ENCODE results near the gene NOP56.

DNA sequence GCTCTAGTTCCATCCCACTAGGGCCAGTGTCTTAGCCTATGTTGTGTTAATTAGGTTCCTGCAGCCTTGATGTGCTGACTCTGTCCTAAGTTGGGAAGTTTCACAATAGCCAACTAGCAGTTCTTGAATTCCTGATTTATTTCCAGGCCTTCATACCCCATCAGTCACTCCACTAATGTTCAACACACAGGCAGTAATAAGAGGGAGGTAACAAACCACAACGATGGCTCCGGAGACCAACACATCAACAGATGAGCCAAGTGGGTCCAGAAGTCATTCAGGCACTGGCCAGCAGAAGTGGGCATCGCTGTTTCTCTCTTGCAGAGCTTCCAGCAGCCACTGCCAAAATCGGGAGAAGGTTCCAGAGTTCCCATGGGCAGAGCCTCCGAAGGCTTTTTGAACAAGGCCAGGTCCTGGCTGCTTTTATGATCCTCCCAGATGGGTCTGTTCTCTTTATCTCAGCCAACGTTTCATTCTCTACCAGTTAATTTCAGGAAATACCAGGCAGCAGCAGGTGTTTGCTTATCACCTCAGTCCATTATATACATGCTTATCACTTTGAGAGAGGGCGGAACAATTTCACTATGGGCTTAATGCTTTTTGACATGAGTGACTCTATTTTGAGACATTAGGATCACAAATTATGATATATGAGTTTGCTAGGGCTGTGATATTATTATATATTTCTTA is 48.5 kb upstream of the NOP56 start:
- TF ChIP-seq, protein P1, sequence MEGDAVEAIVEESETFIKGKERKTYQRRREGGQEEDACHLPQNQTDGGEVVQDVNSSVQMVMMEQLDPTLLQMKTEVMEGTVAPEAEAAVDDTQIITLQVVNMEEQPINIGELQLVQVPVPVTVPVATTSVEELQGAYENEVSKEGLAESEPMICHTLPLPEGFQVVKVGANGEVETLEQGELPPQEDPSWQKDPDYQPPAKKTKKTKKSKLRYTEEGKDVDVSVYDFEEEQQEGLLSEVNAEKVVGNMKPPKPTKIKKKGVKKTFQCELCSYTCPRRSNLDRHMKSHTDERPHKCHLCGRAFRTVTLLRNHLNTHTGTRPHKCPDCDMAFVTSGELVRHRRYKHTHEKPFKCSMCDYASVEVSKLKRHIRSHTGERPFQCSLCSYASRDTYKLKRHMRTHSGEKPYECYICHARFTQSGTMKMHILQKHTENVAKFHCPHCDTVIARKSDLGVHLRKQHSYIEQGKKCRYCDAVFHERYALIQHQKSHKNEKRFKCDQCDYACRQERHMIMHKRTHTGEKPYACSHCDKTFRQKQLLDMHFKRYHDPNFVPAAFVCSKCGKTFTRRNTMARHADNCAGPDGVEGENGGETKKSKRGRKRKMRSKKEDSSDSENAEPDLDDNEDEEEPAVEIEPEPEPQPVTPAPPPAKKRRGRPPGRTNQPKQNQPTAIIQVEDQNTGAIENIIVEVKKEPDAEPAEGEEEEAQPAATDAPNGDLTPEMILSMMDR (IDR thresholded peaks at IDR 0.05; ENCODE audit: extremely low read depth in 1 of 2, insufficient read depth in 1 of 2, low read depth in 1 of 2, low read length in 2 of 2): no peak
- no peak for TF ChIP-seq EZH2 (IDR thresholded peaks at IDR 0.05; ENCODE audit: borderline replicate concordance, low read depth, low read length, severe bottlenecking)
- TF ChIP-seq POLR2A (IDR thresholded peaks at IDR 0.05; ENCODE audit: low read depth, low read length): no peak
- TF ChIP-seq POLR2AphosphoS5 (IDR thresholded peaks at IDR 0.05; ENCODE audit: insufficient read depth, low read depth, low read length): no peak
- TF ChIP-seq, protein P2, sequence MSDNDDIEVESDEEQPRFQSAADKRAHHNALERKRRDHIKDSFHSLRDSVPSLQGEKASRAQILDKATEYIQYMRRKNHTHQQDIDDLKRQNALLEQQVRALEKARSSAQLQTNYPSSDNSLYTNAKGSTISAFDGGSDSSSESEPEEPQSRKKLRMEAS (IDR thresholded peaks at IDR 0.05; ENCODE audit: insufficient read depth, insufficient read length): no peak
- TF ChIP-seq FOS (IDR thresholded peaks at IDR 0.05; ENCODE audit: borderline replicate concordance, insufficient read depth, low read length): no peak

All from endothelial cell of umbilical vein (primary cell).